Keratinocyte (primary cell): ENCODE data around the gene ASB14. TPM values are rescaled to one million over a fixed set of nuclear protein-coding genes. Genes with fewer than 3 reads are reported as not detected.

Experiments
- DNase-seq: peaks from one replicate; pipeline ENCODE4 v3.0.0-alpha.2; 2011; ENCODE audit warnings: low read depth, missing footprints, low spot score
- FAIRE-seq: peaks from 2 replicates; lab custom pipeline; 2011; peaks lifted over from hg19 to GRCh38; lab: Jason Lieb, UNC
- H2AFZ ChIP-seq: 2 replicates; pipeline ENCODE4 v1.6.0; 2012; ENCODE audit warnings: low read length, control low read depth, inconsistent platforms; ENCODE audit not compliant: control insufficient read depth
- H3K27ac ChIP-seq: 2 replicates; pipeline ENCODE4 v1.5.1; 2011; ENCODE audit warnings: low read length; ENCODE audit not compliant: control insufficient read depth, insufficient read depth
- H3K27me3 ChIP-seq: 3 replicates; pipeline ENCODE4 v1.6.0; 2011; ENCODE audit warnings: low read length; ENCODE audit not compliant: control insufficient read depth, insufficient read depth; ENCODE audit errors: extremely low read depth
- H3K36me3 ChIP-seq, 2 experiments: 2 replicates in 1 of 2; 3 replicates in 1 of 2; pipeline ENCODE4 v1.5.1; 2011; ENCODE audit warnings: low read length in 2 of 2, mild to moderate bottlenecking in 1 of 2; ENCODE audit not compliant: control insufficient read depth in 2 of 2, insufficient read depth in 2 of 2; ENCODE audit errors: extremely low read depth in 1 of 2
- H3K4me1 ChIP-seq: 3 replicates; pipeline ENCODE4 v1.5.1; 2011; ENCODE audit warnings: low read length; ENCODE audit not compliant: control insufficient read depth, insufficient read depth; ENCODE audit errors: extremely low read depth
- H3K4me2 ChIP-seq: 3 replicates; pipeline ENCODE4 v1.6.0; 2011; ENCODE audit warnings: low read depth, low read length; ENCODE audit not compliant: control insufficient read depth, insufficient read depth; ENCODE audit errors: extremely low read depth
- H3K4me3 ChIP-seq, 3 experiments: fragments of 200-600 bp in 1 of 3; sonication (generic) in 1 of 3; 2 replicates in 2 of 3; 3 replicates in 1 of 3; pipeline ENCODE4 v1.5.1; 2011 to 2016; ENCODE audit warnings: low read length in 3 of 3, mild to moderate bottlenecking in 3 of 3, control low read depth in 2 of 3, inconsistent platforms in 1 of 3, low read depth in 1 of 3, mixed read lengths in 1 of 3, mixed run types in 1 of 3, moderate library complexity in 1 of 3; ENCODE audit not compliant: control insufficient read depth in 2 of 3, insufficient read depth in 2 of 3; ENCODE audit errors: extremely low read depth in 1 of 3
- H3K79me2 ChIP-seq: 2 replicates; pipeline ENCODE4 v1.6.0; 2012; ENCODE audit warnings: low read length; ENCODE audit not compliant: control insufficient read depth, insufficient read depth
- H3K9ac ChIP-seq: 3 replicates; pipeline ENCODE4 v1.6.0; 2011; ENCODE audit warnings: low read length; ENCODE audit not compliant: control insufficient read depth, insufficient read depth; ENCODE audit errors: extremely low read depth
- H3K9me1 ChIP-seq: 3 replicates; pipeline ENCODE4 v1.6.0; 2011; ENCODE audit warnings: low read length; ENCODE audit not compliant: control insufficient read depth, insufficient read depth; ENCODE audit errors: extremely low read depth
- H3K9me3 ChIP-seq: 2 replicates; pipeline ENCODE4 v1.5.1; 2012; ENCODE audit warnings: low read depth, low read length; ENCODE audit not compliant: control insufficient read depth
- H4K20me1 ChIP-seq: 3 replicates; pipeline ENCODE4 v1.6.0; 2011; ENCODE audit warnings: low read length; ENCODE audit not compliant: control insufficient read depth, insufficient read depth; ENCODE audit errors: extremely low read depth
- CTCF ChIP-seq, 3 experiments: IDR thresholded peaks in 1 of 3; conservative IDR thresholded peaks in 1 of 3; optimal IDR thresholded peaks in 1 of 3; 2 replicates in 2 of 3; 3 replicates in 1 of 3; pipeline versions ENCODE3 to v1.5.1; 2011; ENCODE audit warnings: low read length in 3 of 3, mild to moderate bottlenecking in 3 of 3, moderate library complexity in 2 of 3, control low read depth in 1 of 3, inconsistent platforms in 1 of 3; ENCODE audit not compliant: insufficient read depth in 2 of 3; ENCODE audit errors: extremely low read depth in 1 of 3
- EZH2 ChIP-seq: IDR thresholded peaks from one replicate; pipeline ENCODE4 v1.6.1; 2012; ENCODE audit warnings: inconsistent platforms, mild to moderate bottlenecking, low read length, moderate library complexity
- dilution Hi-C: fragments of 300-500 bp; cut with MboI; formaldehyde crosslinking; loops from one replicate; pipeline ENCODE4 v1.7.0; 2020; ENCODE audit warnings: low sequenced_read_pairs; ENCODE audit not compliant: extremely low pct_ligation_motif_present
- polyA plus RNA-seq, 5 experiments: library from polyadenylated mRNA; depleted of rRNA in 3 of 5; stranded (reverse) in 3 of 5; stranded (forward) in 1 of 5; unstranded in 1 of 5; fragments of >200 nt; gene quantifications; 1 replicate in 1 of 5; 2 replicates in 3 of 5; 3 replicates in 1 of 5; pipeline versions ENCODE4 v1.2.1 to v1.2.3, GENCODE V29; 2011 to 2012; ENCODE audit warnings: missing spikeins in 2 of 5, low read depth in 1 of 5, low replicate concordance in 1 of 5

Gene ASB14
- polyA plus RNA-seq, 1 donor (not counting 4 experiments of a cell fraction or from before 2014, with no cell fraction given): not detected

DNA sequence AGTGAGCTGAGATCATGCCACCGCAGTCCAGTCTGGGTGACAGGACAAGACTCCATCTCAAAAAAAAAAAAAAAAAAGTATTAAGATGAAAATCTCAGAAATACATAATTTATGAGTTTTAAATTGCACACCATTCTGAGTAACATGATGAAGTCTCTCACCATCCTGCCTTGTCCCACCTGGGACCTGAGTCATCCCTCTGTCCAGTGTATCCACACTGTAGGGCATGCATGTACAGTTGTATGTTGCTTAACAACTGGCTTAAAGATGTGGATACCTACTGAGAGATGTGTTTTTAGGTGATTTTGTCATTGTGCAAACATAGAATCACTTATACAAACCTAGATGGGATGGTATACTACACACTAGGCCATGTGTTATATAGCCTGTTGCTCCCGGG lies 17.1 kb downstream of the ASB14 start:
- no peak overlapping the region for H3K9ac ChIP-seq
- H3K79me2 ChIP-seq: no peaks in the 10 kb centered on the region
- no peaks in the 10 kb centered on the region for H3K4me1 ChIP-seq
- H3K4me2 ChIP-seq: no peak overlapping the region
- no peak for DNase-seq
- FAIRE-seq: no peak
- H3K9me1 ChIP-seq: no peaks in the 10 kb centered on the region
- TF ChIP-seq EZH2: no peak
- no peak for TF ChIP-seq CTCF (optimal IDR thresholded peaks at IDR 0.05 in 1 of 3, IDR thresholded peaks at IDR 0.05 in 1 of 3, conservative IDR thresholded peaks at IDR 0.05 in 1 of 3; ENCODE audit: extremely low read depth in 1 of 3, insufficient read depth in 2 of 3, low read length in 3 of 3)
- H4K20me1 ChIP-seq: no peaks in the 10 kb centered on the region
- H3K27ac ChIP-seq: no peak overlapping the region
- H2AFZ ChIP-seq: no peak overlapping the region
- H3K9me3 ChIP-seq: no peaks in the 10 kb centered on the region
- H3K4me3 ChIP-seq: no peak overlapping the region
- dilution Hi-C loops: no loop called here
- no peaks in the 10 kb centered on the region for H3K36me3 ChIP-seq
- H3K27me3 ChIP-seq: no peaks in the 10 kb centered on the region

DNA sequence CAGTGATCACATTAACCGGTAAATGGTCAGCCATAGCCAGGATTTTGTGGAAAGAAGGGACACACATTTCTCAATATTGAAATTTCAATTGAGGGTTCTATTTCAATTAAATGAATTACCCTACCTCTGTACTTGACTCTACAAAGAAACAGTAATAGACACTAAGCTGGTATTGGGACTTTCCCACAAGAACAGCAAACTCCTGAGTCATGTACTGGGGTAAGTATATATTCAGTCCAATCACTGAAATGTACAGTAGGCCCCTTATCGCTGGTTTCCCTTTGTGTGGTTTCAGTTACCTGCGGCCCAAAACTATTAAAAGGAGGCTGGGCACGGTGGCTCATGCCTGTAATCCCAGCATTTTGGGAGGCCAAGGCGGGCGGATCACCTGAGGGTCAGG lies 17.6 kb downstream of the ASB14 start:
- Histone ChIP-seq H3K9me3 (no peaks in the 10 kb centered on the region), H3K27ac (no peak overlapping the region), H3K9me1 (no peaks in the 10 kb centered on the region), H3K9ac (no peak overlapping the region), H3K27me3 (no peaks in the 10 kb centered on the region), H2AFZ (no peak overlapping the region), H3K36me3 (no peaks in the 10 kb centered on the region), H3K4me1 (no peaks in the 10 kb centered on the region), H3K4me3 (no peak overlapping the region), H3K79me2 (no peaks in the 10 kb centered on the region), H4K20me1 (no peaks in the 10 kb centered on the region), H3K4me2 (no peak overlapping the region)
- DNase-seq: no peak
- FAIRE-seq: no peak
- dilution Hi-C loops: no loop called here
- TF ChIP-seq EZH2 (no peak), CTCF (optimal IDR thresholded peaks at IDR 0.05 in 1 of 3, IDR thresholded peaks at IDR 0.05 in 1 of 3, conservative IDR thresholded peaks at IDR 0.05 in 1 of 3; ENCODE audit: extremely low read depth in 1 of 3, insufficient read depth in 2 of 3, low read length in 3 of 3) (no peak)
